B cell (primary cell): Measurements from ENCODE around the gene ENTREP3.

Source experiments
- EZH2 ChIP-seq: IDR thresholded peaks from 2 replicates; pipeline ENCODE4 v1.6.1; 2012; ENCODE audit warnings: borderline replicate concordance, low read depth, mild to moderate bottlenecking, moderate library complexity, low read length; ENCODE audit not compliant: insufficient read depth, poor library complexity, severe bottlenecking
- TF ChIP-seq, protein P1 (sequence below): fragments of 200-600 bp; IDR thresholded peaks from one replicate; pipeline ENCODE4 v1.8.0; 2022; ENCODE audit warnings: antibody characterized with exemption, mild to moderate bottlenecking

DNA sequence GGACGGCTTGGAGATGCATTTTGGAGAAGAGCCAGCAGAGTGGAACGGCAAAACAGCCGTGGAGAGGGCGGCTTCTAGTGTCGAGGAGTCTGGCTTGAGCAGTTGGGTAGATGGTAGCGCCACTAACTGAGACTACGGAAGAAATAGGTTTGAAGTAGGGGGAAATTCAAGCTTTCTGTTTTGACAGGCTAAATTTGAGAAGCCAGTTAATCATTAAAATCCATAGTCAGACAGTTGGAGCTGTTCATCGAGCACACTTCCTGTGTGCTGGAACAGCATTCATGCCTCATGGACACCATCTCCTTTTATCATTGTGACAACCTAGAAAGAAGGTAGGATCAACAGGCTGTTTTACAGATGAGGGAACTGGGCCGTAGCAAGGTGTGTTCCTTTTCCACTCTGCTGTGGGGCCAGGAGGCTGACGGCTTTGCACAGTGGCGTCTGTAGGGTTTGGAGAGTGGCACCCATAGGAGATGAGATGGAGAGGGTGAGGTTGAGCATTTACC lies 49.3 kb upstream of the ENTREP3 start:
- TF ChIP-seq, protein P1, sequence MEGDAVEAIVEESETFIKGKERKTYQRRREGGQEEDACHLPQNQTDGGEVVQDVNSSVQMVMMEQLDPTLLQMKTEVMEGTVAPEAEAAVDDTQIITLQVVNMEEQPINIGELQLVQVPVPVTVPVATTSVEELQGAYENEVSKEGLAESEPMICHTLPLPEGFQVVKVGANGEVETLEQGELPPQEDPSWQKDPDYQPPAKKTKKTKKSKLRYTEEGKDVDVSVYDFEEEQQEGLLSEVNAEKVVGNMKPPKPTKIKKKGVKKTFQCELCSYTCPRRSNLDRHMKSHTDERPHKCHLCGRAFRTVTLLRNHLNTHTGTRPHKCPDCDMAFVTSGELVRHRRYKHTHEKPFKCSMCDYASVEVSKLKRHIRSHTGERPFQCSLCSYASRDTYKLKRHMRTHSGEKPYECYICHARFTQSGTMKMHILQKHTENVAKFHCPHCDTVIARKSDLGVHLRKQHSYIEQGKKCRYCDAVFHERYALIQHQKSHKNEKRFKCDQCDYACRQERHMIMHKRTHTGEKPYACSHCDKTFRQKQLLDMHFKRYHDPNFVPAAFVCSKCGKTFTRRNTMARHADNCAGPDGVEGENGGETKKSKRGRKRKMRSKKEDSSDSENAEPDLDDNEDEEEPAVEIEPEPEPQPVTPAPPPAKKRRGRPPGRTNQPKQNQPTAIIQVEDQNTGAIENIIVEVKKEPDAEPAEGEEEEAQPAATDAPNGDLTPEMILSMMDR = no peak
- TF ChIP-seq EZH2 = no peak
